Measurements from ENCODE around the gene CAPZA3.
"Not testable (repeated sequence)": the region's sequence is repeated elsewhere in the genome, so short reads cannot be mapped to it uniquely, and the experiment has no call there.

CAPZA3 gene

GRCh38 chr12:18754124-18754707 is 16.3 kb downstream of the CAPZA3 start:
- DNase-seq (ENCODE audit: low spot score), result no peak

DNA sequence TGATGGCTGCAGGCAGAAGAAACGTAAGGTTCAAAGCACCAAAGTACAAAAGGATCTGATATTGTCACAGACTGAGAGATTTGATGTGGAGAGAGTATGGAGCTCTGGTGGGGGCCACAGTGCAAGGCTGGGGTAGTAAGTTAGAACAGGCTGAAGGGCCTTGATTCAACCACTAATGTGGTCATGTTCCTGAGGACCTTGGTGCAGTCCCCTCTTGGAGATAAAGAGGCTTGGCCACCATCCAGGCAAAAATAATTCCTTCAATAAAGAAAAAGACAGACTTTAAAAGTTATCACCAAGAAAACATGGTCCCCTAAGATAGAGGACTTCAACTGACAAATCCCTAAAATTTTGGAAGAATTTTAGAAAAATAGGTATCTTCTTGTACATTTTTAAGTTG is 17.4 kb downstream of the CAPZA3 start:
- DNase-seq (ENCODE audit: low spot score), result no peak

DNA sequence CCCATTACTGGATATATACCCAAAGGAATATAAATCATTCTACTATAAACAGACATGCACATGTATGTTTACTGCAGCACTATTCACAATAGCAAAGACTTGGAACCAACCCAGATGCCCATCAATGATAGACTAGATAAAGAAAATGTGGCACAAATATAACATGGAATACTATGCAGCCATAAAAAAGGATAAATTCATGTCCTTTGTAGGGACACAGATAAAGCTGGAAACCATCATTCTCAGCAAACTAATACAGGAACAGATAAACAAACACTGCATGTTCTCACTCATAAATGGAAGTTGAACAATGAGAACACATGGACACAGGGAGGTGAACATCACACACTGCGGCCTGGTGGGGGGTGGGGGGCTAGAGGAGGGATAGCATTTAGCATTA is 28.6 kb downstream of the CAPZA3 start:
- DNase-seq (ENCODE audit: low spot score), result not testable (repeated sequence)

GRCh38 chr12:18782827-18783226 is 44.9 kb downstream of the CAPZA3 start:
- DNase-seq (ENCODE audit: low spot score), result no peak

DNA sequence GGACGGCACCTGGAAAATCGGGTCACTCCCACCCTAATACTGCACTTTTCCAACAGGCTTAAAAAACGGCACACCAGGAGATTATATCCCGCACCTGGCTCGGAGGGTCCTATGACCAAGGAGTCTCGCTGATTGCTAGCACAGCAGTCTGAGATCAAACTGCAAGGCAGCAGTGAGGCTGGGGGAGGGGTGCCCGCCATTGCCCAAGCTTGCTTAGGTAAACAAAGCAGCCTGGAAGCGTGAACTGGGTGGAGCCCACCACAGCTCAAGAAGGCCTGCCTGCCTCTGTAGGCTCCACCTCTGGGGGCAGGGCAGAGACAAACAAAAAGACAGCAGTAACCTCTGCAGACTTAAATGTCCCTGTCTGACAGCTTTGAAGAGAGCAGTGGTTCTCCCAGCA is 47.5 kb downstream of the CAPZA3 start:
- not testable (repeated sequence) for DNase-seq (ENCODE audit: low spot score)
